Endothelial cell (in vitro differentiated cells): ENCODE measurements around the gene TTLL5. TPM values are rescaled to one million over a fixed set of nuclear protein-coding genes. Genes with fewer than 3 reads are reported as not detected.

Experiments
- DNase-seq: peaks from one replicate; pipeline ENCODE4 v3.0.0; 2021; ENCODE audit warnings: low spot score
- H3K27ac Mint-ChIP-seq: one replicate; pipeline ENCODE4 v1.8.0; 2021; ENCODE audit warnings: mixed read lengths, inconsistent platforms; ENCODE audit not compliant: unreplicated experiment
- H3K27me3 Mint-ChIP-seq: one replicate; pipeline ENCODE4 v1.8.0; 2021; ENCODE audit warnings: mild to moderate bottlenecking, moderate library complexity, mixed read lengths, inconsistent platforms; ENCODE audit not compliant: unreplicated experiment
- H3K36me3 Mint-ChIP-seq: one replicate; pipeline ENCODE4 v1.8.0; 2021; ENCODE audit warnings: mild to moderate bottlenecking, low read depth, mixed read lengths, inconsistent platforms; ENCODE audit not compliant: unreplicated experiment
- H3K4me1 Mint-ChIP-seq: one replicate; pipeline ENCODE4 v1.8.0; 2021; ENCODE audit warnings: mild to moderate bottlenecking, mixed read lengths, inconsistent platforms; ENCODE audit not compliant: unreplicated experiment
- H3K4me3 Mint-ChIP-seq: one replicate; pipeline ENCODE4 v1.8.0; 2021; ENCODE audit warnings: mild to moderate bottlenecking, mixed read lengths, inconsistent platforms; ENCODE audit not compliant: unreplicated experiment
- H3K9me3 Mint-ChIP-seq: one replicate; pipeline ENCODE4 v1.8.0; 2021; ENCODE audit warnings: mixed read lengths, inconsistent platforms; ENCODE audit not compliant: unreplicated experiment
- total RNA-seq: library from RNA; stranded (reverse); fragmentation: NEBNext Ultra II Directional; extraction: Animal tissue kit (Norgen Biotek cat#: 25700); gene quantifications from one replicate; pipeline ENCODE4 v1.2.1, GENCODE V29; 2021; ENCODE audit not compliant: unreplicated experiment
- TF ChIP-seq, protein P1 (sequence below): fragments of 200-600 bp; sonication (generic); IDR thresholded peaks from one replicate; pipeline ENCODE4 v1.5.0; 2021; ENCODE audit warnings: antibody characterized with exemption; ENCODE audit not compliant: unreplicated experiment

Gene TTLL5
- total RNA-seq, 1 donor from 2014 or later, result 62.8 TPM

DNA sequence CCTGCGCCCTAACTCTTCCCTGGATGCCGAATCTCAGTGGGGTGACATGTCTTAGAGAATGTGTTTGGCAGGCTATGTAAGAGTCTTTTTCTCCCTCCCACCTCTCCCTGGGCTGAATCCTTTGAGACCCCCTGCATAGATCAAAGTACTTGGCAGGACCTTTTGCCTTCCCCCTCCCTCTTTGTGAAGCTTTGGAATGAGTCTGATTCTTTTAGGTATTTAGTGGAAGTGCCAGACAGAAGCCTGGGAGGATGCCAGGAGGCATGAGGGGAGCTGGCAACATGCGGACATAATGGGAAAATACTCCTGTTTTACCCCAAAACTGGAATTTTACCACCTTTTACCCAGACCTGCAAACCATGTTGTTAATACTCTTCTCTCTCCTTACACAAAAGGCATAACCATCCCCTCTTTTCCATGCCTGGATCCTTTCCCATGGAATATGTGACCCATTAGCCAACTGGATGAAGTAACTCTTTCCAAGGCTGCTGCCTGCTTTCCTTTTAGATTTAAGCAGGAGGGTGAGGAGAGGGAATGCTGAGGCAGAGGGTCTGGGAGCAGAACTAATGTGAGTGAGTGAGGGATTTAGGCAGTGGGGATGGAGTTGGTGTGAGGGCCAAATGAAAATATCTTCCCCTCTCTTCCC is 41.7 kb downstream of the TTLL5 start:
- no peak for DNase-seq
- H3K4me1 Mint-ChIP-seq, result peaks cover 4% of the 10 kb centered on the region
- H3K9me3 Mint-ChIP-seq, result no peaks in the 10 kb centered on the region
- no peak overlapping the region for H3K4me3 Mint-ChIP-seq
- TF ChIP-seq, protein P1, sequence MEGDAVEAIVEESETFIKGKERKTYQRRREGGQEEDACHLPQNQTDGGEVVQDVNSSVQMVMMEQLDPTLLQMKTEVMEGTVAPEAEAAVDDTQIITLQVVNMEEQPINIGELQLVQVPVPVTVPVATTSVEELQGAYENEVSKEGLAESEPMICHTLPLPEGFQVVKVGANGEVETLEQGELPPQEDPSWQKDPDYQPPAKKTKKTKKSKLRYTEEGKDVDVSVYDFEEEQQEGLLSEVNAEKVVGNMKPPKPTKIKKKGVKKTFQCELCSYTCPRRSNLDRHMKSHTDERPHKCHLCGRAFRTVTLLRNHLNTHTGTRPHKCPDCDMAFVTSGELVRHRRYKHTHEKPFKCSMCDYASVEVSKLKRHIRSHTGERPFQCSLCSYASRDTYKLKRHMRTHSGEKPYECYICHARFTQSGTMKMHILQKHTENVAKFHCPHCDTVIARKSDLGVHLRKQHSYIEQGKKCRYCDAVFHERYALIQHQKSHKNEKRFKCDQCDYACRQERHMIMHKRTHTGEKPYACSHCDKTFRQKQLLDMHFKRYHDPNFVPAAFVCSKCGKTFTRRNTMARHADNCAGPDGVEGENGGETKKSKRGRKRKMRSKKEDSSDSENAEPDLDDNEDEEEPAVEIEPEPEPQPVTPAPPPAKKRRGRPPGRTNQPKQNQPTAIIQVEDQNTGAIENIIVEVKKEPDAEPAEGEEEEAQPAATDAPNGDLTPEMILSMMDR, result no peak
- peaks cover 19% of the 10 kb centered on the region for H3K36me3 Mint-ChIP-seq
- H3K27me3 Mint-ChIP-seq, result peaks cover 2% of the 10 kb centered on the region
- H3K27ac Mint-ChIP-seq, result no peak overlapping the region

DNA sequence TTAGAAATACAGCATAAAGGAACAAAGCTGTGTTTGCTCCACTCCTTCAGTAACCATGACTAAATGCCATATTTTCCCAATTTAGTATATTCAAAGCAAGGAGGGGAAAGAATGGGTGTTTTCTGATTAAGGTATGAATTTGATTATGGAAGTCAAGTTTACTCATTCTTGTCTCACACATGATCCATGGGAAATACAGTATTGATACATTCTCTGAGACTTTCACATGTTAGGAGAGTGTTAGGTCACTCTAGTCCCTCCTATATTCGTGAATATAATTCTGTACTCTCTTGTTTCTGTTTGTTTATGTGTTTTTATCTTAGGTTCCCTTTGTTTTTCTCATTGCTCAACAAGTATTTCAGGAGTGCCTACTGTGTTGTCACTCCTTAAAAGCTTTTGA is 42.4 kb downstream of the TTLL5 start:
- no peaks in the 10 kb centered on the region for H3K9me3 Mint-ChIP-seq
- TF ChIP-seq, protein P1, result no peak
- peaks cover 19% of the 10 kb centered on the region for H3K36me3 Mint-ChIP-seq
- peaks cover 2% of the 10 kb centered on the region for H3K27me3 Mint-ChIP-seq
- no peak overlapping the region for H3K4me3 Mint-ChIP-seq
- H3K4me1 Mint-ChIP-seq, result peaks cover 4% of the 10 kb centered on the region
- no peak overlapping the region for H3K27ac Mint-ChIP-seq
- no peak for DNase-seq

DNA sequence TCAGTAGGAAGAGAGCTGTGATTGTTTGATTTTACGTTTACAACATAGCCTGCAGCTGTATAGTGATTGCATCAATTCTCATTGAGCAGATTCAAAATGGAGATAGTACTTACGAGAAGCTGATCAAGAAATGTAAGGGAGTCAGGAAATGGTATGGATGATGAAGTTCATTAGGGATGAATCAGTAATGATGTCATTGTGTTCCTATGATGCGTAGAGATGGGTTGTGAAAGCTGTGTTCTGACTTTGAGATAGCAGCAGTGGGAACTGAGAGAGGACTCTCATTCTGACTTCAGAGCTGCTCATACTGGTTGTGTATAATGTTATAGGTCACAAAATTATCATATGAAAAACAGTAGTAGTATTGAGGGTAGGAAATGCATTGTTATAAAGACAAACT is 44.0 kb downstream of the TTLL5 start:
- DNase-seq, result no peak
- Mint-ChIP-seq H3K4me3 (no peak overlapping the region), H3K9me3 (no peaks in the 10 kb centered on the region), H3K27me3 (peaks cover 2% of the 10 kb centered on the region), H3K27ac (no peak overlapping the region), H3K4me1 (peaks cover 4% of the 10 kb centered on the region), H3K36me3 (peaks cover 13% of the 10 kb centered on the region)
- TF ChIP-seq, protein P1, result no peak

DNA sequence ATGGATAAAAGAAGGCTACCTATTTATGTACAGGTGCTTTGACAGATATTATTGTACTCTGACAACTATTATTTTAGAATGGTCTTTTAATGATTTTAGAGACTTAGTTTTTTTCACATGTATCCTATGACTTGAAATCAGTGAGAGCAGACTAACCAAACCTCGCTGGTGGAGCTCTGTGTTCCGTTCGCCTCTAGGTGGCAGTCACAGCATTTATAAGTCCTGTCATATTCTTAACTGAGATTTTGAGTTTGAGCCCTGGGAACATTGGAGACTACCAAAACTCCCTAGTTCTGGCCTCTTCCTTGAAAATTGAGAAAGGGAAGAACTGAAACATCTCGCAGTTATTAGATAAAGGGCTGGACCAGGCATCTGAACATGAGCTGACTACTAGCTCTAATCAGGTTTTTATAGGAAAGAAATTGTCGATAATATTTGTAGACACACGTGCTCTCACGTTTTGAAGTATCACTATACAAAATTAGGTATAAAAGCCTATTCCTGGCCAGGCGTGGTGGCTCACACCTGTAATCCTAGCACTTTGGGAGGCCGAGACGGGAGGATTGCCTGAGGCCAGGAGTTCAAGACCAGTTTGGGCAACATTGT is 48.3 kb downstream of the TTLL5 start:
- H3K4me3 Mint-ChIP-seq, result no peak overlapping the region
- H3K27ac Mint-ChIP-seq, result no peak overlapping the region
- TF ChIP-seq, protein P1, result peak; percentile 61
- peaks cover 5% of the 10 kb centered on the region for H3K36me3 Mint-ChIP-seq
- DNase-seq, result peak; percentile 63
- no peaks in the 10 kb centered on the region for H3K9me3 Mint-ChIP-seq
- H3K27me3 Mint-ChIP-seq, result peaks cover 2% of the 10 kb centered on the region
- peaks cover 4% of the 10 kb centered on the region for H3K4me1 Mint-ChIP-seq

DNA sequence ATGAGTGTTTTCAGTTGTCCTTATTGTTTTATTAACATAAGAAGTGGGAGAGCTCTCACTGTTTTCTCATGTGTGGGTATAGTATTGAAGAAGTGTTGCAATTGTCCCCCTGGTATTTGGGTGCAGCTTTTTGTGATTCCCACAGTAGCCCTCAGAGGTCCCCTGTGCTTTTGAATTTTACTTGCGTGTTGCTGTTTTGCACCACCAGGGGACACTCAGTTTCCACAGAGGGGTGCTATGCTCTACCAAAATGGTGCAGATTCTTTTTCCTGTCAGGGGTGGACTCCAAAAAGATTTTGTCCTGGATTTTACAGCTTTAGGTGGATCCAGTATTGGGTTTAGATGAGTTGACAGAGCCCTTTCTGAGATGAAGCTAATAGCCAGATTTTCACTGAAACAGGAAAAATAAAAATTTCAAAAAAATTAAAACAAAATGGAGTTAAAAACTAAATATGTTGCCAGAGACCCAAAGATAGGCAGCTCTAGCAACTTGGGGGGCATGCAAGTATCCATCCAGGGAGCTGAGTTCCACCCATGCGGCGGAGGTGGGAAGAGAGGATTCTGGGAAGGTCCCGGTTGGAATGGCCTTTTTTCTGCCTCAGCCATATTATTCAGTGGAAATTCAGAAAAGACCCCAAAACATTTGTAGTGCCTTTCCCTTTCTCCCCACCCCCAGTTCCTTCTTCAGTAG is 50.2 kb downstream of the TTLL5 start:
- Mint-ChIP-seq H3K9me3 (no peaks in the 10 kb centered on the region), H3K27ac (no peak overlapping the region), H3K4me1 (peaks cover 1% of the 10 kb centered on the region), H3K4me3 (no peak overlapping the region), H3K27me3 (no peaks in the 10 kb centered on the region), H3K36me3 (no peaks in the 10 kb centered on the region)
- TF ChIP-seq, protein P1, result peak; percentile 69
- DNase-seq, result peak; percentile 20
